ENCODE data around the gene DOCK3. TPM values are rescaled to one million over a fixed set of nuclear protein-coding genes. Genes with fewer than 3 reads are reported as not detected.

Gene DOCK3
- total and polyA plus RNA-seq, 4 donors = 11.0 to 35.7 (median 33.0) TPM

DNA sequence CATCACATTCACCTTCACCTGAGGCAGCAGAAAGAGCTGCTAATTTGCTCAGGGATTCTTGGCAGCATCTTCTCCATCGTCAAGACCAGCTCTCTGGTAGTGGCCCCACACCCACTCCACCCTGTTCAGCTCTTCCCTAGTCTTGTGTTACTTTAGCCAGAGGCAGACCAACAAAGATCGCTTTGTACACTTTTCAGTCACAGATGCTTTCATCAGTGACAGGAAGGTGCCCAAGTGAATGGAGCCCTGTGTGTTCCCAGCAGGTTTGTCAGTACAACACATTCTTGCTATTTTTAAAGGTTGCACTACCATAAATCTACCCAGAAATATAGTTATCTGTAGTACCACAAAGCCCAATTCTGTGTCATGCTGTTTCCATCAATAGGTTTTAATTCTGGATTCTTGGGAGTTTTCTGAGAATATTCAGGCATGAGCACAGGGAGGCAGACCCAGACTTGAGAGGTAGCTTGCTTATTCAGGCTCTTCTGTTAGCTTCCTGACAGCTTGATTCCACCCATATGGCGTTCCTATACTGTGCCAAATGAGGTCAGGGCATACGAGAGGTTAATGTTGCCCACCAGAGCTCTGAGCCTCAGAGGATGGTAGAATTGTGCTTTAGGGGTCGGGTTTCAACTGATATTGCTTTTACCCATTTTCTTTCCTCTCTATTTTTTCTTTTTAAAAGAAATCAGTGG lies 600.5 kb downstream of the DOCK3 start:
- H3K36me3 ChIP-seq (ENCODE audit: control insufficient read depth, insufficient read depth, low read length) = peaks cover 17% of the 10 kb centered on the region
- no peak overlapping the region for H3K27ac ChIP-seq (ENCODE audit: low read depth, low read length)
- H3K4me3 ChIP-seq (ENCODE audit: low read depth, low read length) = no peak overlapping the region
- H3K27me3 ChIP-seq (ENCODE audit: control insufficient read depth, insufficient read depth, low read length) = no peaks in the 10 kb centered on the region
- H3K4me1 ChIP-seq (ENCODE audit: control insufficient read depth, insufficient read depth, low read length) = no peaks in the 10 kb centered on the region
- WGBS (ENCODE audit: insufficient coverage) = 22% methylated on average over 2 of the region's 5 CpGs
- H3K9me3 ChIP-seq (ENCODE audit: control insufficient read depth, insufficient read depth, low read length) = no peaks in the 10 kb centered on the region
- peak in 3 of 6 donors; percentile 1 to 55 (median 50) for DNase-seq (ENCODE audit: low read depth in 4 of 6, low spot score in 6 of 6)

DNA sequence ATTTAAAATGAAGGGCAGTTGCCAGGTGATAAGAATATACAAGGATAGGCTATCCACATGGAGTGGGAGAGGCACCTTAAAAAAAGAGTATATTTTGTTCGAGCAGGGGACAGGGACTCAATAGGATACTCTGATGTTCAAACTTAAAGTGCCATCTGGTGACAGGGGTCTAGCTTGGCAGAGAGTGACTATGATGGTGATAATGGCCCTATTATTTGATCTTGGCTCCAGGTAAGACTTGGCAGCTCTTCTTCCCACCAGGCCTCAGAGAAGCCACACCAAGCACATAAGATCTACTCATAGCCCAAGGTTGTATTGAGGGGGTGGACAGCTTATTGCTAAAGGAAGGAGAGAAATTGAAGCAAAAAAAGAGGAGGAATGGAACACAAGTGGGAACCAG lies 601.3 kb downstream of the DOCK3 start:
- DNase-seq (ENCODE audit: low read depth in 4 of 6, low spot score in 6 of 6) = peak in 2 of 6 donors; percentile 6 to 9
- no peak overlapping the region for H3K27ac ChIP-seq (ENCODE audit: low read depth, low read length)

DNA sequence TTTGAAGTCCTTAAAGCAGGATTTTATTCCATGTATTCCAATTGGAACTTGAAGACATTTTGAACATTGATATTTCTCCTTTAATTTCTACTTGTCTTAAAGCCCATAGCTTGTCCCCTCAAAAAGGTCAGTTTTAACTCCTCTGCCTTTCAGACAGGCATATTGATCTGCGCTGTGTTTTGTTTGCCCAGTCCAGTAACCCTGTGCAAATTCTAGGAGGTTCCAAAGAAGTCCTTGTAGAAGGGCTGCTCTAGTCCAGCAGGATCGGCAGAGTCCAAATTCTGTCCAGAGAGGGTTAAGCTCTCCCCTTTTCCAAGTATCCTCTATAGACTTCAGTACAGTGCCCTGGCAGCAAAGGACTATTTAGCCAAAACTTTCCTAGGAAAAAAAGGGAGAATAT lies 604.7 kb downstream of the DOCK3 start:
- Histone ChIP-seq H3K9me3 (ENCODE audit: control insufficient read depth, insufficient read depth, low read length) (no peaks in the 10 kb centered on the region), H3K27me3 (ENCODE audit: control insufficient read depth, insufficient read depth, low read length) (no peaks in the 10 kb centered on the region), H3K36me3 (ENCODE audit: control insufficient read depth, insufficient read depth, low read length) (peaks cover 13% of the 10 kb centered on the region), H3K4me3 (ENCODE audit: low read depth, low read length) (no peak overlapping the region), H3K4me1 (ENCODE audit: control insufficient read depth, insufficient read depth, low read length) (no peaks in the 10 kb centered on the region), H3K27ac (ENCODE audit: low read depth, low read length) (peak overlapping the region; percentile 15)
- WGBS (ENCODE audit: insufficient coverage) = 100% methylated on average over 1 of the region's 2 CpGs
- no peak for DNase-seq (ENCODE audit: low read depth in 4 of 6, low spot score in 6 of 6)

More for the DNA sequence above, 601.3 kb downstream of the DOCK3 start:
- Histone ChIP-seq H3K4me1 (ENCODE audit: control insufficient read depth, insufficient read depth, low read length) (no peaks in the 10 kb centered on the region), H3K9me3 (ENCODE audit: control insufficient read depth, insufficient read depth, low read length) (no peaks in the 10 kb centered on the region), H3K36me3 (ENCODE audit: control insufficient read depth, insufficient read depth, low read length) (peaks cover 17% of the 10 kb centered on the region), H3K27me3 (ENCODE audit: control insufficient read depth, insufficient read depth, low read length) (no peaks in the 10 kb centered on the region), H3K4me3 (ENCODE audit: low read depth, low read length) (no peak overlapping the region)
- WGBS (ENCODE audit: insufficient coverage) = 60% methylated on average over 1 of the region's 1 CpG

DNA sequence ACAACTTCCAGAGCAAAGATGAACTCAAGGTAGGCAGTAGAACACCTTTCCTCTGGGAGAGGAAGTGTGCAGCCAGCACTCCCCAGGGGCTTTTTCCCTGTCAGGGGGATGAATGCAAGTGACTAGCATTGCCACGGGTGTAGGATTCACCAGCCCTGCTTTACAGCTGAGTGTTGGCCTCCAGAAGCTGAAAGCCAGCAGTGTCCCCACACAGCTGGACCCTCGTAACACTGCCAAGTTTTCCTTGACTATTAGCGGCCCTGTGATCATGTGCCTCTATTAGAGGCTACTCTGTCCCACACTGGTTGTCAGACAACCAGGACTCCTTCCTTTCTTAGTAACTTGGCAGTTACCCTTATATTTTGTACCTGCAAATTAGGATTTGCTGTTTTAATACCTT lies 605.4 kb downstream of the DOCK3 start:
- H3K9me3 ChIP-seq (ENCODE audit: control insufficient read depth, insufficient read depth, low read length) = no peaks in the 10 kb centered on the region
- H3K27ac ChIP-seq (ENCODE audit: low read depth, low read length) = no peak overlapping the region
- WGBS (ENCODE audit: insufficient coverage) = 32% methylated on average over 3 of the region's 3 CpGs
- peak; percentile 12 to 64 (median 36) for DNase-seq (ENCODE audit: low read depth in 4 of 6, low spot score in 6 of 6)
- peaks cover 11% of the 10 kb centered on the region for H3K36me3 ChIP-seq (ENCODE audit: control insufficient read depth, insufficient read depth, low read length)
- H3K4me3 ChIP-seq (ENCODE audit: low read depth, low read length) = no peak overlapping the region
- H3K4me1 ChIP-seq (ENCODE audit: control insufficient read depth, insufficient read depth, low read length) = no peaks in the 10 kb centered on the region
- no peaks in the 10 kb centered on the region for H3K27me3 ChIP-seq (ENCODE audit: control insufficient read depth, insufficient read depth, low read length)

DNA sequence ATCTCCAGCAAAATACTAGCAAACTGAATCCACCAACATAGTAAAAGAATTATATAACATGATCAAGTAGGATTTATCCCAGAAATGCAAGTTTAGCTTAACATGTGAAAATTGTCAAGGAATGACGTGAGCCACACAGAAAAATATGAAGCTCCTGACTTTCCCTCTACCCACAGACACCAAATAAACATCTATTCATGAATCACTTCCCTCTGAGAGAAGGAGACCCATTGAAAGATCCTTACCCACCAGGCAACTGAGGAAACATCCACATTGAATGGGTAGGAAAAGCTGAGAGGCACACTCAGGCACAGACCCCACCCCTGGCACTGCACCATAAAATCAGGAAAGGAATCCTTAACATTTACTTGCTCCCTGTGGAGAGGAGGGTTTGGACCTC lies 608.2 kb downstream of the DOCK3 start:
- Histone ChIP-seq H3K4me3 (ENCODE audit: low read depth, low read length) (no peak overlapping the region), H3K4me1 (ENCODE audit: control insufficient read depth, insufficient read depth, low read length) (no peaks in the 10 kb centered on the region), H3K9me3 (ENCODE audit: control insufficient read depth, insufficient read depth, low read length) (peaks cover 2% of the 10 kb centered on the region), H3K36me3 (ENCODE audit: control insufficient read depth, insufficient read depth, low read length) (peaks cover 5% of the 10 kb centered on the region), H3K27ac (ENCODE audit: low read depth, low read length) (no peak overlapping the region), H3K27me3 (ENCODE audit: control insufficient read depth, insufficient read depth, low read length) (no peaks in the 10 kb centered on the region)
- no peak for DNase-seq (ENCODE audit: low read depth in 4 of 6, low spot score in 6 of 6)
- WGBS (ENCODE audit: insufficient coverage) = no CpG with 5 or more reads among the region's 1 CpG

DNA sequence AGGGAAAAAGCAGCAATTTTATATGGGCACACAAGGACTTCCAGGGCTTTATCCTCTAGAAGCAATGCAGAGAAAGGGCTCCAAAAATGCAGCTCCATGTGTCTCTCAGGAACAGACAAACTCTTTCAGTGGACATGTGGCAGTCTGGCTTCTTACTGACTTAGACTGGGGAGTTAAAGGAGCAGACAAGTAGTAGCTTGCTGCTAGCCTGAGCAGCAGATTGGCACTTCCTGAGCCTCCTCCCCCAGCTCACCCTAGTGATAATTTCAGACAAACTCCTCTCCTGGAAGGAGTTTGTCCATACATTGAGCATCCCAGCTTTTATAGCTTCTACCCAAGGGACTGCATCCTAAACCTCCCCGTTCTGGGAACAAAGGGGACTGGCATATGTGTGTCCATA lies 608.7 kb downstream of the DOCK3 start:
- WGBS (ENCODE audit: insufficient coverage) = no CpG with 5 or more reads among the region's 1 CpG
- Histone ChIP-seq H3K9me3 (ENCODE audit: control insufficient read depth, insufficient read depth, low read length) (peaks cover 2% of the 10 kb centered on the region), H3K27ac (ENCODE audit: low read depth, low read length) (no peak overlapping the region), H3K4me3 (ENCODE audit: low read depth, low read length) (no peak overlapping the region), H3K4me1 (ENCODE audit: control insufficient read depth, insufficient read depth, low read length) (no peaks in the 10 kb centered on the region), H3K36me3 (ENCODE audit: control insufficient read depth, insufficient read depth, low read length) (peaks cover 3% of the 10 kb centered on the region), H3K27me3 (ENCODE audit: control insufficient read depth, insufficient read depth, low read length) (no peaks in the 10 kb centered on the region)
- no peak for DNase-seq (ENCODE audit: low read depth in 4 of 6, low spot score in 6 of 6)

DNA sequence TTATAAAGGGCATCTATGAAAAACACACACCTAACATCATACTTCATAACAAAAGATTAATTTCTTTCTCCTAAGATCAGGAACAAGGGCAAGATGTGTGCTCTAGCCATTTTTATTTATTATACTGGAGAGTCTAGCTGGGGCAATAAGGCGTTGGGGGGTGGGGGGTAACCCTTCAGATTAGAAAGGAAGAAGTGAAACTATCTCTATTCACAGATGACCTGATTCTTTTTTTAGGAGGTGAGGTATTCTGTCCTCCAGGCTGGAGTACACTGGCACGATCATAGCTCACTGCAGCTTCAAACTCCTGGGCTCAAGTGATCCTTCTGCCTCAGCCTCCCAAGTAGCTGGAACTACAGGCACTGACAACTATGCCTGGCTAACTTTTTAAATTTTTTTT lies 620.9 kb downstream of the DOCK3 start:
- peaks cover 1% of the 10 kb centered on the region for H3K9me3 ChIP-seq (ENCODE audit: control insufficient read depth, insufficient read depth, low read length)
- no peaks in the 10 kb centered on the region for H3K27me3 ChIP-seq (ENCODE audit: control insufficient read depth, insufficient read depth, low read length)
- WGBS (ENCODE audit: insufficient coverage) = no CpG with 5 or more reads among the region's 2 CpGs

DNA sequence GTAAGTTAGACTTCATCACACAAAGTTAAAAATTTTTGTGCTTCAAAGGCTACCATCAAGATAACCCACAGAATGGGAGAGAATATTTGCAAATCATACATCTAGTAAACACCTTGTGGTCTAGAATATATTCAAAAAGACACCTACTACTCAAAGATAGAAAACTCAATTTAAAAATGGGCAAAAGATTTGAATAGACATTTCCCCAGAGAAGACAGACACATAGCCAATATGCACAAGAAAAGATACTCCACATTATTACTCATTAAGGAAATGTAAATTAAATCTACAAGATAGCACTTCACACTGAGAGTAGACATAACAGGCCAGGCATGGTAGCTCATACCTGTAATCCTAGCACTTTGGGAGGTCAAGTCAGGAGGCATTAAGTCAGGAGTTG lies 622.6 kb downstream of the DOCK3 start:
- Histone ChIP-seq H3K27me3 (ENCODE audit: control insufficient read depth, insufficient read depth, low read length) (no peaks in the 10 kb centered on the region), H3K36me3 (ENCODE audit: control insufficient read depth, insufficient read depth, low read length) (no peaks in the 10 kb centered on the region), H3K4me3 (ENCODE audit: low read depth, low read length) (no peak overlapping the region), H3K27ac (ENCODE audit: low read depth, low read length) (no peak overlapping the region), H3K4me1 (ENCODE audit: control insufficient read depth, insufficient read depth, low read length) (no peaks in the 10 kb centered on the region), H3K9me3 (ENCODE audit: control insufficient read depth, insufficient read depth, low read length) (peaks cover 1% of the 10 kb centered on the region)
- no peak for DNase-seq (ENCODE audit: low read depth in 4 of 6, low spot score in 6 of 6)

More for the DNA sequence above, 620.9 kb downstream of the DOCK3 start:
- Histone ChIP-seq H3K4me1 (ENCODE audit: control insufficient read depth, insufficient read depth, low read length) (no peaks in the 10 kb centered on the region), H3K27ac (ENCODE audit: low read depth, low read length) (no peak overlapping the region), H3K4me3 (ENCODE audit: low read depth, low read length) (no peak overlapping the region), H3K36me3 (ENCODE audit: control insufficient read depth, insufficient read depth, low read length) (no peaks in the 10 kb centered on the region)
- no peak for DNase-seq (ENCODE audit: low read depth in 4 of 6, low spot score in 6 of 6)

DNA sequence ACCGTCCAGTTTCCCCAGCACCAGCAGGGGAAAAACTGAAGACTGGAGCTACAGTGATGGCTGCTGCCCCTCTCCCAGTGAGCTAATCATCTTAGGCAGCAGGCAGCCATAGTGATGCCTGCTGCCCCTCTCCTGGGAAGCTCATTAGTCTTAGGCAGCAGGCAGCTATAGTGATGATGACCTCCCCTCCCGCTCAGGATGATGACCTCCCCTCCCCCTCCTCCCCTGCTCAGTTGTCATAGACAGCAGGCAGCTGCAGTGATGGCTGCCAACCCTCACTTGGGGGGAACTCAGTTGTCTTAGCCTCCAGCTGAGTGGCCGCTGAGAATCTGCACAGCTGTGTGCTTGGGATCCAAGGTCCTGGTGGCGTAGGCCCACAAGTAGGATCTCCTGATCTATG lies 629.5 kb downstream of the DOCK3 start:
- Histone ChIP-seq H3K27ac (ENCODE audit: low read depth, low read length) (no peak overlapping the region), H3K9me3 (ENCODE audit: control insufficient read depth, insufficient read depth, low read length) (peaks cover 10% of the 10 kb centered on the region), H3K27me3 (ENCODE audit: control insufficient read depth, insufficient read depth, low read length) (no peaks in the 10 kb centered on the region), H3K36me3 (ENCODE audit: control insufficient read depth, insufficient read depth, low read length) (peaks cover 12% of the 10 kb centered on the region), H3K4me1 (ENCODE audit: control insufficient read depth, insufficient read depth, low read length) (no peaks in the 10 kb centered on the region), H3K4me3 (ENCODE audit: low read depth, low read length) (no peak overlapping the region)
- DNase-seq (ENCODE audit: low read depth in 4 of 6, low spot score in 6 of 6) = no peak
- 57% methylated on average over 3 of the region's 4 CpGs for WGBS (ENCODE audit: insufficient coverage)

DNA sequence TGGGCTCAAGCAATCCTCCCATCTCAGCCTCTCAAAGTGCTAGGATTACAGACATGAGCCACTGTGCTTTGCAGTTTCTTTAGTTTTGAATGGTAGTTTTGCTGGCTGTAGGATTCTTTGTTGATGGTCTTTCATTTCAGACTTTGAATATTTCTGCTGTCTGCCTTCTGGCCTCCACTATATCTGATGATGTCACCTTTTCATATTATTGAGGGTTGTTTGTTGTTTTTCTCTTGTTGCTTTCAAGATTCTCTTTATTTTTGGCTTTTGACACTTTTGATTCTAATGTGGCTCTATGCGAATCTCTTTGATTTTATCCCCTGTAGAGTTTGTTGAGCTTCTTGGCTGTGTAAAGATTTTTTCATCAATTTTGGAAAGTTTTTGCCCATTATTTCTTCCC lies 631.4 kb downstream of the DOCK3 start:
- Histone ChIP-seq H3K27me3 (ENCODE audit: control insufficient read depth, insufficient read depth, low read length) (no peaks in the 10 kb centered on the region), H3K27ac (ENCODE audit: low read depth, low read length) (no peak overlapping the region), H3K9me3 (ENCODE audit: control insufficient read depth, insufficient read depth, low read length) (peaks cover 9% of the 10 kb centered on the region), H3K4me1 (ENCODE audit: control insufficient read depth, insufficient read depth, low read length) (no peaks in the 10 kb centered on the region), H3K36me3 (ENCODE audit: control insufficient read depth, insufficient read depth, low read length) (peaks cover 17% of the 10 kb centered on the region), H3K4me3 (ENCODE audit: low read depth, low read length) (no peak overlapping the region)
- no peak for DNase-seq (ENCODE audit: low read depth in 4 of 6, low spot score in 6 of 6)
- no CpG with 5 or more reads among the region's 1 CpG for WGBS (ENCODE audit: insufficient coverage)
